Suprapubic skin (tissue), 3 donors: ENCODE data around the gene ERMAP.

Experiments
- CTCF ChIP-seq, 2 donors: fragments of 200-600 bp in 1 of 2; fragments of 450-650 bp in 1 of 2; sonication (generic) in 1 of 2; IDR thresholded peaks; one replicate each; pipeline ENCODE4 v1.5.1; 2016 to 2019; ENCODE audit warnings: antibody characterized with exemption in 2 of 2, mild to moderate bottlenecking in 1 of 2, moderate library complexity in 1 of 2
- EP300 ChIP-seq: sonication (generic); formaldehyde crosslinking; IDR thresholded peaks from one replicate; pipeline ENCODE4 v1.6.1; 2017; ENCODE audit warnings: antibody characterized with exemption
- POLR2A ChIP-seq, 2 donors: fragments of 450-650 bp; IDR thresholded peaks; one replicate each; pipeline ENCODE4 v1.6.1; 2017; ENCODE audit warnings: antibody characterized with exemption in 2 of 2, mild to moderate bottlenecking in 2 of 2, moderate library complexity in 2 of 2

GRCh38 chr1:42830631-42831030 lies 13.7 kb downstream of the ERMAP start:
- no peak for TF ChIP-seq CTCF (IDR thresholded peaks at IDR 0.05)
- TF ChIP-seq EP300: no peak
- no peak for TF ChIP-seq POLR2A (IDR thresholded peaks at IDR 0.05)
